ENCODE results near the gene FARP1. TPM values are rescaled to one million over a fixed set of nuclear protein-coding genes. Genes with fewer than 3 reads are reported as not detected.

Gene FARP1
- polyA plus RNA-seq, 5 donors, result 111 to 145 (median 112) TPM

- no peak for DNase-seq
Observed at GRCh38 chr13:98459171-98459681, 316.3 kb downstream of the FARP1 start.

GRCh38 chr13:98459721-98460370 is 317.0 kb downstream of the FARP1 start:
- DNase-seq, result no peak

- no peak for DNase-seq
Observed at GRCh38 chr13:98460516-98460915, 317.6 kb downstream of the FARP1 start.

- DNase-seq, result no peak
Observed at GRCh38 chr13:98461486-98462240, 318.8 kb downstream of the FARP1 start.

- DNase-seq, result no peak
Observed at GRCh38 chr13:98462241-98462882, 319.5 kb downstream of the FARP1 start.

- DNase-seq, result no peak
Observed at GRCh38 chr13:98462946-98463345, 320.1 kb downstream of the FARP1 start.

GRCh38 chr13:98466634-98467236 is 323.8 kb downstream of the FARP1 start:
- no peak for DNase-seq

GRCh38 chr13:98467263-98467985 is 324.5 kb downstream of the FARP1 start:
- DNase-seq, result no peak

- no peak for DNase-seq
Observed at GRCh38 chr13:98468361-98468760, 325.5 kb downstream of the FARP1 start.

GRCh38 chr13:98468929-98469328 is 326.0 kb downstream of the FARP1 start:
- DNase-seq, result no peak

- no peak for DNase-seq
Observed at GRCh38 chr13:98470920-98471319, 328.0 kb downstream of the FARP1 start.

GRCh38 chr13:98471934-98472333 is 329.0 kb downstream of the FARP1 start:
- DNase-seq, result no peak

GRCh38 chr13:98473135-98473787 is 330.4 kb downstream of the FARP1 start:
- no peak for DNase-seq

- no peak for DNase-seq
Observed at GRCh38 chr13:98473788-98474144, 330.9 kb downstream of the FARP1 start.

GRCh38 chr13:98474292-98474691 is 331.4 kb downstream of the FARP1 start:
- no peak for DNase-seq

- no peak for DNase-seq
Observed at GRCh38 chr13:98474761-98475160, 331.9 kb downstream of the FARP1 start.

GRCh38 chr13:98475522-98475921 is 332.6 kb downstream of the FARP1 start:
- DNase-seq, result no peak

GRCh38 chr13:98476106-98476505 is 333.2 kb downstream of the FARP1 start:
- no peak for DNase-seq

GRCh38 chr13:98476538-98476966 is 333.7 kb downstream of the FARP1 start:
- no peak for DNase-seq

- DNase-seq, result no peak
Observed at GRCh38 chr13:98478189-98479129, 335.6 kb downstream of the FARP1 start.

Data from right lung (tissue), 5 donors.